ENCODE measurements around the gene CSNK1G3.
"Not testable (repeated sequence)": the region's sequence is repeated elsewhere in the genome, so short reads cannot be mapped to it uniquely, and the experiment has no call there.

The CSNK1G3 gene

GRCh38 chr5:123559434-123559775 lies 47.4 kb downstream of the CSNK1G3 start:
- no peak for DNase-seq (ENCODE audit: low read depth in 2 of 2)

- DNase-seq (ENCODE audit: low read depth in 2 of 2) = no peak
These were observed 49.3 kb downstream of the CSNK1G3 start for GRCh38 chr5:123561230-123561629.

- no peak for DNase-seq (ENCODE audit: low read depth in 2 of 2)
These were observed 60.0 kb downstream of the CSNK1G3 start for GRCh38 chr5:123571927-123572326.

GRCh38 chr5:123578390-123578789 lies 66.4 kb downstream of the CSNK1G3 start:
- no peak for DNase-seq (ENCODE audit: low read depth in 2 of 2)

GRCh38 chr5:123579410-123579809 lies 67.4 kb downstream of the CSNK1G3 start:
- DNase-seq (ENCODE audit: low read depth in 2 of 2) = no peak

- no peak for DNase-seq (ENCODE audit: low read depth in 2 of 2)
These were observed 70.7 kb downstream of the CSNK1G3 start for GRCh38 chr5:123582550-123583285.

GRCh38 chr5:123585871-123586270 lies 73.9 kb downstream of the CSNK1G3 start:
- DNase-seq (ENCODE audit: low read depth in 2 of 2) = no peak

- DNase-seq (ENCODE audit: low read depth in 2 of 2) = no peak
These were observed 82.5 kb downstream of the CSNK1G3 start for GRCh38 chr5:123594434-123594833.

- no peak for DNase-seq (ENCODE audit: low read depth in 2 of 2)
These were observed 85.0 kb downstream of the CSNK1G3 start for GRCh38 chr5:123597018-123597417.

GRCh38 chr5:123598028-123598689 lies 86.2 kb downstream of the CSNK1G3 start:
- DNase-seq (ENCODE audit: low read depth in 2 of 2) = no peak

- DNase-seq (ENCODE audit: low read depth in 2 of 2) = no peak
These were observed 87.2 kb downstream of the CSNK1G3 start for GRCh38 chr5:123599171-123599570.

GRCh38 chr5:123601610-123602009 lies 89.6 kb downstream of the CSNK1G3 start:
- DNase-seq (ENCODE audit: low read depth in 2 of 2) = no peak

- no peak for DNase-seq (ENCODE audit: low read depth in 2 of 2)
These were observed 93.8 kb downstream of the CSNK1G3 start for GRCh38 chr5:123605822-123606221.

- DNase-seq (ENCODE audit: low read depth in 2 of 2) = no peak
These were observed 98.2 kb downstream of the CSNK1G3 start for GRCh38 chr5:123610209-123610608.

GRCh38 chr5:123610665-123611405 lies 98.9 kb downstream of the CSNK1G3 start:
- DNase-seq (ENCODE audit: low read depth in 2 of 2) = no peak

GRCh38 chr5:123611406-123611709 lies 99.4 kb downstream of the CSNK1G3 start:
- no peak for DNase-seq (ENCODE audit: low read depth in 2 of 2)

- DNase-seq (ENCODE audit: low read depth in 2 of 2) = no peak
These were observed 105.6 kb downstream of the CSNK1G3 start for GRCh38 chr5:123617561-123617960.

GRCh38 chr5:123626051-123626450 lies 114.1 kb downstream of the CSNK1G3 start:
- no peak for DNase-seq (ENCODE audit: low read depth in 2 of 2)

- DNase-seq (ENCODE audit: low read depth in 2 of 2) = no peak
These were observed 117.0 kb downstream of the CSNK1G3 start for GRCh38 chr5:123628860-123629544.

GRCh38 chr5:123636006-123636405 lies 124.0 kb downstream of the CSNK1G3 start:
- DNase-seq (ENCODE audit: low read depth in 2 of 2) = no peak

- not testable (repeated sequence) for DNase-seq (ENCODE audit: low read depth in 2 of 2)
These were observed 125.1 kb downstream of the CSNK1G3 start for GRCh38 chr5:123637028-123637427.

- DNase-seq (ENCODE audit: low read depth in 2 of 2) = no peak
These were observed 127.3 kb downstream of the CSNK1G3 start for GRCh38 chr5:123639244-123639643.

All from stimulated activated CD8-positive, alpha-beta memory T cell treated with anti-CD3 and anti-CD28 coated beads, Interleukin-7, amount 100 ng/mL, for 1 hour (primary cell).